ENCODE measurements around the gene ONECUT2. TPM values are rescaled to one million over a fixed set of nuclear protein-coding genes. Genes with fewer than 3 reads are reported as not detected.
"Not testable (repeated sequence)": the region's sequence is repeated elsewhere in the genome, so short reads cannot be mapped to it uniquely, and the experiment has no call there.

Gene ONECUT2
- total and polyA plus RNA-seq, 2 donors from 2014 or later, result 0.02 to 0.22 TPM

- intact Hi-C loops (cut with DNase I), result no loop called here
- FAIRE-seq (no peak), DNase-seq (no peak)
- Histone ChIP-seq H3K27me3 (ENCODE audit: control insufficient read depth, insufficient read depth, low read length) (no peaks in the 10 kb centered on the region), H3K36me3 (ENCODE audit: control insufficient read depth in 2 of 3, insufficient read depth in 3 of 3, low read length in 3 of 3) (no peaks in the 10 kb centered on the region), H3K4me1 (ENCODE audit: control insufficient read depth in 2 of 3, insufficient read depth in 2 of 3, low read depth in 1 of 3, low read length in 3 of 3) (no peaks in the 10 kb centered on the region), H3K9ac (ENCODE audit: low read length in 3 of 3) (no peak overlapping the region), H3K4me3 (ENCODE audit: low read length in 3 of 3) (no peak overlapping the region), H3K27ac (ENCODE audit: low read depth in 2 of 2, low read length in 2 of 2) (no peak overlapping the region), H3K9me3 (ENCODE audit: control insufficient read depth in 2 of 3, insufficient read depth in 1 of 3, low read length in 3 of 3) (peaks cover 0 to 6% (median 0%) of the 10 kb centered on the region in 3 donors)
- TF ChIP-seq CTCF (IDR thresholded peaks at IDR 0.05; ENCODE audit: borderline replicate concordance, extremely low read depth, insufficient read depth), result no peak
Observed at GRCh38 chr18:57519668-57520424, 84.7 kb downstream of the ONECUT2 start.

DNA sequence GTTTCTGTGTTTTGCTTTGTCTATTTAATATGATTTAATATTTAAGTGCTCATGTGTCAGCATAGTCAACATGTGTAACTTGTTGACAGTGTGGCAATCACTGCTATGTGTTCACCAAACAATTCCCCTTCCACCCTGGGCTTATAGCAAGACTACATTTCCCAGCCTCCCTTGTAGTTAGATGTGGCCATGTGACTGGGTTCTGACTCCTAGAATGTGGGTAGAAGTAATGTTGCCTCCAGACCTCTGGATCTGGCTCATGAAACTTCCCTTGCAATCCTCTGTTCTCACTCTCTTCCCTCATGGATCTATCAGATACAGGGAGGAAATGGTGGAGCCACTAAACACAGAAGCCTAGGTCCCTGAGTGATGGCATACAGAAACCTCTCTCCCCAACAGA, 87.2 kb downstream of the ONECUT2 start:
- H3K36me3 ChIP-seq (ENCODE audit: control insufficient read depth in 2 of 3, insufficient read depth in 3 of 3, low read length in 3 of 3); H3K27me3 ChIP-seq (ENCODE audit: control insufficient read depth, insufficient read depth, low read length); H3K4me3 ChIP-seq (ENCODE audit: low read length in 3 of 3); H3K4me1 ChIP-seq (ENCODE audit: control insufficient read depth in 2 of 3, insufficient read depth in 2 of 3, low read depth in 1 of 3, low read length in 3 of 3); H3K27ac ChIP-seq (ENCODE audit: low read depth in 2 of 2, low read length in 2 of 2); DNase-seq; FAIRE-seq; intact Hi-C loops (cut with DNase I); H3K9ac ChIP-seq (ENCODE audit: low read length in 3 of 3): not testable (repeated sequence)
- peaks cover 0 to 15% (median 0%) of the 10 kb centered on the region in 3 donors for H3K9me3 ChIP-seq (ENCODE audit: control insufficient read depth in 2 of 3, insufficient read depth in 1 of 3, low read length in 3 of 3)

GRCh38 chr18:57523171-57523956, 88.2 kb downstream of the ONECUT2 start:
- no peak for TF ChIP-seq CTCF (IDR thresholded peaks at IDR 0.05; ENCODE audit: borderline replicate concordance, extremely low read depth, insufficient read depth)
- H3K4me1 ChIP-seq (ENCODE audit: control insufficient read depth in 2 of 3, insufficient read depth in 2 of 3, low read depth in 1 of 3, low read length in 3 of 3), result no peaks in the 10 kb centered on the region

DNA sequence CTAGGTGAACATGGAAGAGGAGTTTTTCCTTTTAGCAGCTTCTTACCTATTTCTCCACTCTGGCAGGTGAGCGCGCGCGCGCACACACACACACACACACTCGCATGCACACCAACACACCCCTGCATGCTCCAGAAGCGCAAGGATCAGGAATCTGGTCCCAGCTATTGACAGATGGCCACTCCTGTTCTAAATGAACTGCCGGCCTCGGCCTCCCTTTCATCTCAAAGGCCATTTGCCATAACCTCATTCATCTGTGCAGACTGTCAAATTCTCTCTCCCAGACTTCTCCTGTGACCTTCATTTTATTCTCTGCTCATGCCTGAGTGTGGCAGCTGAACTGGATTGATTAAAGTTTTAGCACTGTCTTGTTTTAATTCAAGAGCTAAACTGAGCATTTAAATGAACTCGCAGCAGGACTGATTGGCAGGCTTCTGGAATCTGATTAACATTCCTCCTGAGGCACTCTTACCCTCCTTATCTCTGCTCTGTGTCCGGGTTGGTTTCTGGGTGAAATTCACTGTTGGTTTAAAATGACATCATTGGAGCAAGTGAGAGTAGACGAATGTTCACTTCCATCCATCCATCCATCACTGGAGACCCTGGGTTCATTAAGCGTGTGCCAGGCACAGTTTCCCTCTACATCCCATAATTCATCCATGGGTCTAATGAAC, 92.5 kb downstream of the ONECUT2 start:
- no peak for TF ChIP-seq CTCF (IDR thresholded peaks at IDR 0.05; ENCODE audit: borderline replicate concordance, extremely low read depth, insufficient read depth)
- intact Hi-C loops (cut with DNase I), result no loop called here
- DNase-seq (no peak), FAIRE-seq (no peak)
- Histone ChIP-seq H3K9ac (ENCODE audit: low read length in 3 of 3) (no peak overlapping the region), H3K4me1 (ENCODE audit: control insufficient read depth in 2 of 3, insufficient read depth in 2 of 3, low read depth in 1 of 3, low read length in 3 of 3) (no peaks in the 10 kb centered on the region), H3K36me3 (ENCODE audit: control insufficient read depth in 2 of 3, insufficient read depth in 3 of 3, low read length in 3 of 3) (no peaks in the 10 kb centered on the region), H3K4me3 (ENCODE audit: low read length in 3 of 3) (no peak overlapping the region), H3K27me3 (ENCODE audit: control insufficient read depth, insufficient read depth, low read length) (no peaks in the 10 kb centered on the region), H3K27ac (ENCODE audit: low read depth in 2 of 2, low read length in 2 of 2) (no peak overlapping the region), H3K9me3 (ENCODE audit: control insufficient read depth in 2 of 3, insufficient read depth in 1 of 3, low read length in 3 of 3) (peaks cover 0 to 15% (median 0%) of the 10 kb centered on the region in 3 donors)

More at GRCh38 chr18:57523171-57523956, 88.2 kb downstream of the ONECUT2 start:
- FAIRE-seq (no peak), DNase-seq (no peak)
- Histone ChIP-seq H3K9me3 (ENCODE audit: control insufficient read depth in 2 of 3, insufficient read depth in 1 of 3, low read length in 3 of 3) (peaks cover 0 to 15% (median 0%) of the 10 kb centered on the region in 3 donors), H3K9ac (ENCODE audit: low read length in 3 of 3) (no peak overlapping the region), H3K36me3 (ENCODE audit: control insufficient read depth in 2 of 3, insufficient read depth in 3 of 3, low read length in 3 of 3) (no peaks in the 10 kb centered on the region), H3K27ac (ENCODE audit: low read depth in 2 of 2, low read length in 2 of 2) (no peak overlapping the region), H3K27me3 (ENCODE audit: control insufficient read depth, insufficient read depth, low read length) (no peaks in the 10 kb centered on the region), H3K4me3 (ENCODE audit: low read length in 3 of 3) (no peak overlapping the region)
- intact Hi-C loops (cut with DNase I), result no loop called here
